ENCODE data around the gene ZNF91. TPM values are rescaled to one million over a fixed set of nuclear protein-coding genes. Genes with fewer than 3 reads are reported as not detected.

Gene ZNF91
- total and polyA plus RNA-seq, 11 donors = 9.5 to 302 (median 147) TPM

DNA sequence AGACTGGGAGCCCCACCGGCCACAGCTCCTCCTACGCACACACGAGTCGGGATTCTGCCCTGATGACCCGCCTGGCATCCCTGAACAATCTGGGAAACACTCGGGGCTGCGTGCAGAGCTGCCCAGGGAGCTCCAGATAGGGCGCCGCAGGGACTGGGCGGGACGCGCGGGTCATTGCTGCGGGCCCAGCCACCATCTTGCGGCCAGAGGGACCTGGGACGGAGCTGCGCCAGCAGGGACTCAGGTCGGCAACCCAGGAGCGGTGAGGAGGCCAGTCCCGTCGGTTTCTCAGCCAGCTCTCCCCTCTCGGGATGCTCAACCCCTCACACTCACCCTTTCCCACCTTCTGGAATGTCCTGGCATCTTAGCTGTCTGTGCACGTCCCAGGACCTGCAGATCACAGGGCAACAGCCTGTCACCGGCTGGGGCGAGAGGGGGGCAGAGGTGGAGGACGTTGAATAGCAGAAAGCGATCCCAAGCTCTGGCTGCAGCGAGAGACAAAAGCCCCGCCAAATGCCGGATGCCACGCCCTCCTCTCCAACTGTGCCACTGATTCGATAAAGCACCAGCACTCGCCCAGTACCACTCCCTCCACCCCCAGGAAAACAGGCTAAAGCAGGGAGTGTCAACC, 20.4 kb upstream of the ZNF91 start:
- DNase-seq (peak; percentile 33 to 63 (median 41)), ATAC-seq (peak; percentile 58 to 93 (median 92))
- Histone ChIP-seq H3K9me3 (no peaks in the 10 kb centered on the region), H3K4me3 (peak overlapping the region; percentile 4 to 58 (median 47)), H3K4me1 (peaks cover 0 to 13% (median 0%) of the 10 kb centered on the region in 12 donors), H3K27ac (no peak overlapping the region), H3K36me3 (no peaks in the 10 kb centered on the region), H3K27me3 (peaks cover 0 to 11% (median 0%) of the 10 kb centered on the region in 9 donors)
- WGBS, 4 donors = 1 to 2% (median 1%) methylated on average over 29 to 33 of the region's 33 CpGs
- intact Hi-C loops (cut with DNase I) = no loop called here
- TF ChIP-seq CTCF (IDR thresholded peaks at IDR 0.05) (no peak), POLR2A (IDR thresholded peaks at IDR 0.05) (no peak)

DNA sequence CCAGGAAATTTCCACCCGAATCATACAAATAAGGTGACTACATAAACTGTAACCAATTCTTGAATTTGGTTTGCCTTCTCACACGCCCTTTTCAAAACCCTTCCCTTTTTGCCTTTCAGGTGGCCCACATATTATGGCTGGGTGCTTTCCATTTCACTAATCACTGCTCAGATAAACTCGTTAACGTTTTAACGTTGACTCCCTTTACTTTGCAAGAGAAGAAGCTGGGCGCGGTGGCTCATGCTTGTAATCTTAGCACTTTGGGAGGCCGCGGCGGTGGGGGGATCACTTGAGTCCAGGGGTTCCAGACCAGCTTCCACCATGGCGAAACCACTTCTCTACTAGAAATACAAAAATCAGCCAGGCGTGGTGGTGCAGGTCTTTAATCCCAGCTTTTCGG, 19.8 kb upstream of the ZNF91 start:
- WGBS, 4 donors = 20 to 23% (median 21%) methylated on average over 13 of the region's 13 CpGs
- Histone ChIP-seq H3K9me3 (no peaks in the 10 kb centered on the region), H3K27me3 (peaks cover 0 to 11% (median 0%) of the 10 kb centered on the region in 9 donors), H3K4me1 (peaks cover 0 to 13% (median 0%) of the 10 kb centered on the region in 12 donors), H3K4me3 (peak overlapping the region in 11 of 12 donors; percentile 4 to 58 (median 47)), H3K27ac (no peak overlapping the region), H3K36me3 (no peaks in the 10 kb centered on the region)
- no peak for TF ChIP-seq POLR2A (IDR thresholded peaks at IDR 0.05)
- no peak for TF ChIP-seq CTCF (IDR thresholded peaks at IDR 0.05)
- ATAC-seq (no peak), DNase-seq (no peak)
- intact Hi-C loops (cut with DNase I) = no loop called here

GRCh38 chr19:23410155-23410554, 14.9 kb upstream of the ZNF91 start:
- no peaks in the 10 kb centered on the region for H3K9me3 ChIP-seq
- 41 to 80% (median 63%) methylated on average over 1 of the region's 1 CpG for WGBS, 4 donors
- H3K27me3 ChIP-seq = peaks cover 0 to 4% (median 0%) of the 10 kb centered on the region in 9 donors
- peaks cover 0 to 1% (median 0%) of the 10 kb centered on the region in 12 donors for H3K4me1 ChIP-seq
- no peaks in the 10 kb centered on the region for H3K36me3 ChIP-seq
- TF ChIP-seq POLR2A (IDR thresholded peaks at IDR 0.05) = no peak
- TF ChIP-seq CTCF (IDR thresholded peaks at IDR 0.05) = no peak
- DNase-seq (no peak), ATAC-seq (no peak)
- no peak overlapping the region for H3K27ac ChIP-seq
- H3K4me3 ChIP-seq = no peak overlapping the region
- intact Hi-C loops (cut with DNase I) = no loop called here

DNA sequence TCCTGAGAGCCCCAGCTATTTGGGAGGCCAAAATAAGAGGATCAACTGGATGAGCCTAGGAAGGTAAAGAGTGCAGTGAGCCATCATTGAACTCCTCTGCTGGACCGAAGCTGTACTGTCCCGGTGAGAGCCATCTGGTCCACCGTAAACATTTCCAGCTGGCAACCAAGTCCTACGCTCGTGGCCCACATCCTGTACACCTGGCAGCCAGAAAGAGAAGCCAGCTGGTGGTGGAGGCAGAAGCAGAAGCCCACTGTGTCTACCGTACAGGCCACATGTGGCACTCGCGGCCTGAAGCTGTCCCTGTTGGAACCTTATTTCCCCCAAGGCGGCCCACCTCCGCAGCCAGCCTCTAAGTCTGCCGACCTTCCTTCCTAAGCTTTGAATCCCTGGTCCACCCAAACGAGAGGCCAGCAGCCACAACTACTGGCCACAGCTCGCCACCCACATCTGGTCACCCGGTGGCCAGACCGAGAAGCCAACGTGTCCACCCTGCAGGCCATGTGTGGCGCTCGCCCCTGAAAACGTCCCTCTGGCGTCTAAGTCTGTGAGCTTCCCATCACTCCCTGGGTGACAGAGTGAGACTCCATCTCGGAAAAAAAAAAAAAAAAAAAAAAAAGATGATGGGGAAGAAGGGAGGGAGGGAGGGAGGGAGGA, 14.2 kb upstream of the ZNF91 start:
- no peak overlapping the region for H3K4me3 ChIP-seq
- no peak for TF ChIP-seq CTCF (IDR thresholded peaks at IDR 0.05)
- TF ChIP-seq POLR2A (IDR thresholded peaks at IDR 0.05) = no peak
- no peaks in the 10 kb centered on the region for H3K9me3 ChIP-seq
- no peaks in the 10 kb centered on the region for H3K36me3 ChIP-seq
- intact Hi-C loops (cut with DNase I) = no loop called here
- DNase-seq (no peak), ATAC-seq (no peak)
- H3K27ac ChIP-seq = no peak overlapping the region
- H3K27me3 ChIP-seq = peaks cover 0 to 4% (median 0%) of the 10 kb centered on the region in 9 donors
- WGBS, 4 donors = 85 to 92% (median 86%) methylated on average over 21 of the region's 21 CpGs
- H3K4me1 ChIP-seq = no peaks in the 10 kb centered on the region
